Subcutaneous abdominal adipose tissue (tissue), 5 donors: ENCODE results near the gene FAM193B.

ENCODE experiments used
- H3K27ac ChIP-seq: one replicate; pipeline ENCODE4 v1.7.0; 2013; ENCODE audit warnings: low read depth, mild to moderate bottlenecking, inconsistent platforms, low read length, moderate library complexity
- H3K27me3 ChIP-seq, 5 donors: one replicate each; pipeline ENCODE4 v1.7.0; 2013; ENCODE audit warnings: low read length in 5 of 5, inconsistent platforms in 1 of 5; ENCODE audit not compliant: control insufficient read depth in 5 of 5, insufficient read depth in 4 of 5
- H3K36me3 ChIP-seq, 5 donors: one replicate each; pipeline ENCODE4 v1.7.0; 2013; ENCODE audit warnings: low read length in 5 of 5; ENCODE audit not compliant: control insufficient read depth in 5 of 5, insufficient read depth in 5 of 5
- H3K4me1 ChIP-seq, 5 donors: one replicate each; pipeline ENCODE4 v1.7.0; 2013; ENCODE audit warnings: low read length in 5 of 5, mild to moderate bottlenecking in 3 of 5, moderate library complexity in 1 of 5; ENCODE audit not compliant: control insufficient read depth in 5 of 5, insufficient read depth in 5 of 5
- H3K4me3 ChIP-seq, 5 donors: one replicate each; pipeline ENCODE4 v1.7.0; 2013; ENCODE audit warnings: low read length in 5 of 5, low read depth in 1 of 5
- H3K9ac ChIP-seq, 5 donors: one replicate each; pipeline ENCODE4 v1.7.0; 2013; ENCODE audit warnings: low read length in 5 of 5, mild to moderate bottlenecking in 4 of 5, moderate library complexity in 3 of 5
- H3K9me3 ChIP-seq, 5 donors: one replicate each; pipeline ENCODE4 v1.7.0; 2013; ENCODE audit warnings: low read length in 5 of 5; ENCODE audit not compliant: control insufficient read depth in 5 of 5
- donor health status: healthy.
- donor health status: healthy.
- donor health status: healthy.
- donor health status: healthy.
- donor health status: healthy.

The FAM193B gene

DNA sequence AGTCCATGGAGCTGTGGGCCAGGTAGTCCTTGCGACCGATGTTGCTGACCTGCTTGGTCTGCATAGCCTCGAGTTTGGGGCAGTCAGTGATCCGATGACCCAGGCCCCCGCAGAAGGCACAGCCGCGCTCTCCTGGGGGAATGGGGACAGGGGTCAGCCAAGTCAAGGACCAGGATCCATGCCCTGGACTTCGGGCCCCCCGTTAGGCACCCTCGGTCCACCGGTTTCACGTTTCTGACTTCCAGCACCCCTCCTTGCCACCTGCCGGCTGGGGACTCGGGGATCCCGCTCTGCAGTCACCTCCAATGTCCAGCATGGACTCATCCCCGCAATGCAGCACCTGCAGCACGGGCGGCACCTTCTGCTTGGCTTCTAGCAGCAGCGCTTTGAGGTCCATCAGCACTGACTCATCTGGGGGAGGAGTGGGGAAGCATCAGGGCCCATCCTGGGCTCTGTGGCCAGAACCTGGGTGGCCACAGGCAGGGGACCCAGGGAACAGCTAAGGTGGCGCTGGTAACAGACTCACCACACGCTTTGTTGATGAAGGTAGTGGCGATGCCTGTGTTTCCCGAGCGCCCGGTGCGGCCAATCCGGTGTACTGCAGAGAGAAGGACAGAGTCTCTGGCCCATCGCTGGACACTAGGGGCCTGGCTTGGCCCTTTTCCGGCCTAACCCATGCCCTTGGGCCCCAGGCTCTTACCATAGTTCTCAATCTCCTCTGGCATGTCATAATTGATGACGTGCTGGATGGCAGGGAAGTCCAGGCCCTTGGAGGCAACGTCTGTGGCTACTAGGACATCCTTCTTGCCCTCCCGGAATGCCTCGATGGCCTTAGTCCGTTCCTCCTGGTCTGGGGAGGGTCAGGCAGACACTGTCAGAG lies 42.3 kb downstream of the FAM193B start:
- no peak overlapping the region for H3K4me3 ChIP-seq
- peaks cover 0 to 3% (median 0%) of the 10 kb centered on the region in 5 donors for H3K27me3 ChIP-seq
- H3K4me1 ChIP-seq: peaks cover 8 to 50% (median 25%) of the 10 kb centered on the region in 5 donors
- peaks cover 0 to 54% (median 51%) of the 10 kb centered on the region in 5 donors for H3K36me3 ChIP-seq
- no peak overlapping the region for H3K9ac ChIP-seq
- no peaks in the 10 kb centered on the region for H3K9me3 ChIP-seq
- H3K27ac ChIP-seq: no peak overlapping the region

DNA sequence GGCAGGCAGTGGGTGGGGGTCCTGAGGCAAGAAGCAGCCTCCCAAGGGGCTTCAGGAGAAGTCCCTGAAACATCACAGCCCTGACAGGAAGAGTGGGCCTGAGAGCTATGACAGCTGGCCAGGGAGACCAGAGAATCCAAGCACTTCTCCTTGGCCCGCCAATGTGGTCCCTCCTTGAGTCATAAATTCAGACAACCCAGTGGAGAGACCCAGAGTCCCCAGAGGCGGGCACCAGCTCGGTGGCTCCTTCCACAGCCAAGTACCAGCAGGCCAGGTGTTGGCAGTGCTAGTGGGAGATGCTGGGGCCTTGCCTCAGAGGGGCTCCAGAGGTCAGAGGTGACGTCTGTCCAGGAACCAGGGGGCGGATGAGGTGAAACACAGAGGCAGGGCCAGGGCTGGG lies 43.2 kb downstream of the FAM193B start:
- H3K9me3 ChIP-seq: no peaks in the 10 kb centered on the region
- no peak overlapping the region for H3K4me3 ChIP-seq
- H3K4me1 ChIP-seq: peaks cover 4 to 44% (median 21%) of the 10 kb centered on the region in 5 donors
- H3K27ac ChIP-seq: no peak overlapping the region
- no peaks in the 10 kb centered on the region for H3K27me3 ChIP-seq
- peaks cover 0 to 54% (median 51%) of the 10 kb centered on the region in 5 donors for H3K36me3 ChIP-seq
- H3K9ac ChIP-seq: peak overlapping the region in 1 of 5 donors; percentile 36

DNA sequence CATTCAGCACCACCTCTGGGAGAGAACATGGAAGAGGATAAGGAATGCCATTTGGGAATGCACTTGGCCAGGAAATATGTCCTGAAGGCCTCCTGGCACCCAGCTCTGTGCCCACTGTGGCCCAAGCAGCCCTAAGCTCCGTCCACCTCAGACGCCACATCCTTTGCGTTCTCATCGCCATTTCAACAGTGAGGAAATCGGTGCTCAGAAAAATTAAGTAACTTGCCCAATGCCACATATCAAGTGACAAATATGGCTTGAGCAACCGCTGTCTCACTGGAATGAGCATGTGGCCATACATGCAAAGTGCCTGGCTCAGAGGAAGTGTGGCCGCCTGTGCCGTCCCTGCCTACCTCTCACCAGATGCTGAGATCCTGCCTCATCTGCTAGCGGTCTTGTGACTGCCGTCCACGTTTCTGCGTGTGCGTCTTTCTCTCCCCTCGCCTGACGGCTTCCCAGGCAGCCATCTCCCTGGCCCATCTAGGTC lies 43.8 kb downstream of the FAM193B start:
- Histone ChIP-seq H3K27ac (no peak overlapping the region), H3K9me3 (no peaks in the 10 kb centered on the region), H3K9ac (peak overlapping the region in 1 of 5 donors; percentile 17), H3K36me3 (peaks cover 0 to 52% (median 50%) of the 10 kb centered on the region in 5 donors), H3K27me3 (no peaks in the 10 kb centered on the region), H3K4me1 (peaks cover 0 to 38% (median 15%) of the 10 kb centered on the region in 5 donors), H3K4me3 (no peak overlapping the region)

DNA sequence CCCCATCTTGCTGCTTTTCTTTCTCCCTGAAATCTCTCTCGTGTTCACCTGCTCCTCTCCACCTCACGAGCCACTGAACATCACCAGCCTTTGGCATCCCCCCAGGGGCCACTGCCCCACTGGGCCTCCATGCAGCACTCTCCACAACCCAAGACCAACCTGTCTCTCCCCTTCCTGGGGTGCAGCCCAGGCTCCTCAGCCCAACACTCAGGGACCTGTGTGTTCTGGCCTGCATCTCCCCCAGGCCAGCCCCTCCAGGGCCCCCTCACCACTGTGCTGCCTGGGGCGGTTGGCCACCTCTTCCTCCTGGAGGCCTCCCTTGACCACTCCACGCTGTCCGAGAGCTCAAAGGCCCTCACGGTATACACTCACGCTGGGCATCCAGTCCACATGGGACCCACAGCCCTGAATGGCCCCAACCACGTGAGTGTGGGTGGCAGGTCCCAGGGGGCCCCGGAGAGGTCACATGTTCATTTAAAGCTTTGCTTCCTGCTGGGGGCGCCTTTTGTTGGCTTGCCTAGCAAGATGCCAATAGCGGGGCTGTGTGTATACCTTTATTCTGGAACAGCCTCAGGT lies 44.3 kb downstream of the FAM193B start:
- Histone ChIP-seq H3K9me3 (no peaks in the 10 kb centered on the region), H3K36me3 (peaks cover 0 to 48% (median 46%) of the 10 kb centered on the region in 5 donors), H3K4me3 (peak overlapping the region in 1 of 5 donors; percentile 66), H3K9ac (peak overlapping the region in 1 of 5 donors; percentile 17), H3K4me1 (peaks cover 0 to 35% (median 13%) of the 10 kb centered on the region in 5 donors), H3K27ac (no peak overlapping the region), H3K27me3 (no peaks in the 10 kb centered on the region)

DNA sequence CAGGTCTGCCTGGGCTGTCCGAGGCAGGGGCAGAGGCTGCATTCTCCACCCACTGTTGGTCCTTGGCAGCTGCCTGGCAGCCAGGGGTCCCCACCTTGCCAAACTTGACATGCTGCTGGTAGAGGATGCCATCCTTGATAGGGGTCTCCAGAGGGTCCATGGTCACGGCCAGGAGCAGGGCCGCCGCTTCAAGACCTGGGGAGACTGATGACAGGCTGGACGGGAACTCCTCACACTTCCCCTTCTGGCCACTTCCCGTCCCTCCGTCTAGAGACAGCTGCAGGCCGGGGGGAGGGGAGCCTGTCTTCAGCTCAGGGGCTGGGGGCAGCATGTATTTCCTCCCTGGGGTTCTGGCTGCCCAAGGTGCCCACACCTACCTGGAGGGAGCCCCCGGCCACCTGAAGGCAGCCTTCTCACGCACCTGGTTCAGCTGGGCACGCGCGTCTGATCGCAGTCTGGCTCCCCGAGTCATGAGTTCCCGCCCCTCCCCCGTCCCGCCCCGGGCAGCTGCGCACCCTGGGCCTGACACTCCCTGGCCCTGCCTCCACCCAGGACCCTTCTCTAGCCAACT lies 44.9 kb downstream of the FAM193B start, which contains the start of gene DOK3:
Gene DOK3 (minus strand): TSS at position 446 of the 571 bp plus-strand sequence. CDS start 286 bp downstream, at position 160.
- Histone ChIP-seq H3K4me1 (peaks cover 0 to 35% (median 13%) of the 10 kb centered on the region in 5 donors), H3K4me3 (peak within 1 kb of the TSS; percentile 37 to 66 (median 54)), H3K27ac (no peak within 1 kb of the TSS), H3K9me3 (no peaks in the 10 kb centered on the region), H3K36me3 (peaks cover 0 to 48% (median 40%) of the 10 kb centered on the region in 5 donors), H3K9ac (peak within 1 kb of the TSS in 2 of 5 donors; percentile 68 to 76), H3K27me3 (no peaks in the 10 kb centered on the region)

DNA sequence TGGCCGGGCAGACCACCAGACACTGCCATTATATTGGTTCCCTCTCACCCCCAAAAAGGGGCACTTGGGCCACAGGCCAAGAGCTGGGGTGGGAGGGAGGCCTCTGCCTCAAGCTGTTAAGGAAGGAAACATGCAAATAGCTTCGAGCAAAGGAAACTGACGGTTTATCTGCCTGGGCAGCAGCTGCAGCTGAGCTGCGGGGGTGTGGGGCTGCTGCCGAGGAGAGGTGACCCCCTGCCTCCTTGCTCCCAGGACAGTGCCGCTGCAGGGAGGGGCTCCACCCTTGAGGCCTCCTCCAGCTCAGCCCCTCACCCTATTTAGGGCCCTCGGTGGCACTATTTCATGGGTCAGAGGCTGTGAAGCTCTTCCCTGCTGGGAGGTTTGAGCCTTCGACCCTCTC lies 45.5 kb downstream of the FAM193B start:
- no peaks in the 10 kb centered on the region for H3K9me3 ChIP-seq
- peak overlapping the region in 2 of 5 donors; percentile 68 to 76 for H3K9ac ChIP-seq
- H3K4me3 ChIP-seq: peak overlapping the region; percentile 37 to 66 (median 54)
- H3K27me3 ChIP-seq: no peaks in the 10 kb centered on the region
- H3K36me3 ChIP-seq: peaks cover 0 to 47% (median 35%) of the 10 kb centered on the region in 5 donors
- no peak overlapping the region for H3K27ac ChIP-seq
- H3K4me1 ChIP-seq: peaks cover 0 to 35% (median 13%) of the 10 kb centered on the region in 5 donors

DNA sequence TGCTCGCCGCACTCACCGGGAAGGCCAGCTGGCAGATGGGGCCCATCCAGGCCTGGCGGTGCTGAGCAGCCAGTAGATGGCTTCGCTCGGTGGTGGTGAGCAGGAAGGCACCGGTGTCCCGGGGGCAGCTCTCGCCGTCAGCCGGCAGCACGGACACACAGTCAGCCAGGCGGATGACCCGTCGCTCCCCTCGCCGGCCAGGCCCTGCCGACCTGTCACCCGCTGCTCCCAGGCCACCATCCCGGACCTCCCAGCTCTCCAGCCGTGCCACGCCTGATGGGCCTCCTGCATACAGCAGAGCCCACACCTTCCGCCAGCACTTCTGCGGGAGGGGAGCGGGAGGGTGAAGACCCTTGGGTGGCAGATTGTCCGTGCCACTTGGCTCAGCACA lies 46.1 kb downstream of the FAM193B start:
- no peaks in the 10 kb centered on the region for H3K27me3 ChIP-seq
- peaks cover 0 to 44% (median 29%) of the 10 kb centered on the region in 5 donors for H3K36me3 ChIP-seq
- H3K27ac ChIP-seq: no peak overlapping the region
- peak overlapping the region in 3 of 5 donors; percentile 54 to 66 (median 57) for H3K4me3 ChIP-seq
- no peaks in the 10 kb centered on the region for H3K9me3 ChIP-seq
- H3K9ac ChIP-seq: peak overlapping the region in 3 of 5 donors; percentile 53 to 76 (median 53)
- H3K4me1 ChIP-seq: peaks cover 0 to 35% (median 13%) of the 10 kb centered on the region in 5 donors

DNA sequence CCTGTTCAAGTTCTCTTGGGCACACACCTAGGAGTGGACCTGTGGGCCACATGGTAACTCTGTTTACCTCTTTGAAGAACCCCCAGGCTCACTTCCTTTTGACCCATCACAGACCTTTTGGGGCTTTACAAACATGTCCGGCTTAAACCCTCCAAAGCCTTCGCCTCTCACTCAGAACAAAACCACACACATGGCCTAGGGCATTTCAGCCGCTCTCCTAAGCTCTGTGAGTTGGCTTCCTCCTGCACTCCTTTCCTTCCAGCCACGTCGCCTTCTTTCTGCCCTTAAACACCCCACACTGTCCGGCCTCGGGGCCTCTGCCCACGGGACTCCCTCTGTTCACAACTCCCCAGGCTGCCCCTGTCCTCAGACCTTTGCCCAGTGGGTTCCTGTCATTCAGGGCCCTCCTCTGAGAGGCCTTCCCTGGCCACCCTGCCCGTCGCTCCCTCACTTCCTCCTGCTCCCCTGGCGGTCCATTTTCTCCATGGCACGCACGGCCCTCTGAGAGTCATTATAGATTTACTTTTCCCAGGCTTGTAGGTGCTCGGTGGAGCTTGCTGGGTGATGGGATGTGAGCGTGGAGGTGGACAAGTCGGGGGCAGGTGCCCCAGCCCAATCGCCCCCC lies 46.7 kb downstream of the FAM193B start:
- peaks cover 0 to 35% (median 13%) of the 10 kb centered on the region in 5 donors for H3K4me1 ChIP-seq
- no peaks in the 10 kb centered on the region for H3K9me3 ChIP-seq
- H3K9ac ChIP-seq: peak overlapping the region in 2 of 5 donors; percentile 53
- H3K4me3 ChIP-seq: peak overlapping the region in 2 of 5 donors; percentile 57 to 66
- H3K27me3 ChIP-seq: no peaks in the 10 kb centered on the region
- H3K36me3 ChIP-seq: peaks cover 0 to 44% (median 23%) of the 10 kb centered on the region in 5 donors
- H3K27ac ChIP-seq: no peak overlapping the region

DNA sequence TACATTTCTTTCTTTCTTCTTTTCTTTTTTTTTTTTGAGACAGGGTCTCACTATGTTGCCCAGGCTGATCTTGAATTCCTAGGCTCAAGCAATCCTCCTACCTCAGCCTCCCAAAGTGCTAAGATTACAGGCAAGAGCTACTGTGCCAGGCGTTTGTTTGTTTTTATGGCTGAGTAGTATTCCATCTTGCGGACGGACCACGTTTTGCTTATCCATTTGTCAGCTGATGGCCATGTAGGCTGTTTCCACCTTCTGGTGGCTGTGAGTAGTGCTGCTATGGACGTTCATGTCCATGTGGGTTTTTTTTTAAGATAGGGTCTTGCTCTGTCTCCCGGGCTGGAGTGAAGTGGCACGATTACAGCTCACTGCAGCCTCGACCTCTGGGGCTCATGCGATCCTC lies 47.2 kb downstream of the FAM193B start:
- no peaks in the 10 kb centered on the region for H3K27me3 ChIP-seq
- peaks cover 0 to 40% (median 13%) of the 10 kb centered on the region in 5 donors for H3K4me1 ChIP-seq
- no peaks in the 10 kb centered on the region for H3K9me3 ChIP-seq
- no peak overlapping the region for H3K9ac ChIP-seq
- H3K4me3 ChIP-seq: no peak overlapping the region
- H3K36me3 ChIP-seq: peaks cover 0 to 41% (median 18%) of the 10 kb centered on the region in 5 donors
- no peak overlapping the region for H3K27ac ChIP-seq
